ENCODE measurements around the gene RBM46. TPM values are rescaled to one million over a fixed set of nuclear protein-coding genes. Genes with fewer than 3 reads are reported as not detected.

The RBM46 gene
- total RNA-seq, 6 experiments from 2014 or later = 0.11 to 0.15 TPM; not detected in 4

DNA sequence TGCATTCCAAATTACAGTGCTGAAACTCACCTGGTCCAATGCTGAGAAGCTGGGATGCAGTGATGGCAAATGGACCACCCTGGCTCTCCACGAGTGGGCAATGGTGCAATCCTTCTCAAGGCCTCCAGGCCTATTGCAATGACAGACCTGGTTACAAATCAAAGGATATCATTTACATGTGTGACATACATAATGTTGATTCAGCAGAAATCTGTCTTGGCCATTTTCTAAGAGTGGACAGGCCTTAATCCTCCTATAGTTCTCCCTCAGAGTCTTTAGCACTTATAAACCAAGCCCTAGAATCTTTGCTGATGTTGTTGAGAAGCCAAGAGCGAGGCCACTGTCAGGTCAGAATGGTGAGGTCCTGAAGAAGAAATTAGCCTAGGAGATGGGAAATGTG, 20.2 kb upstream of the RBM46 start:
- TF ChIP-seq POLR2A (IDR thresholded peaks at IDR 0.05) = no peak
- no peak for TF ChIP-seq CTCF (IDR thresholded peaks at IDR 0.05)
- WGBS (ENCODE audit: insufficient coverage, low coverage, low lambda C conversion rate, missing lambda C conversion rate) = 65% methylated on average over 2 of the region's 2 CpGs
- no peaks in the 10 kb centered on the region for H3K4me1 ChIP-seq

GRCh38 chr4:154778264-154778663, 2.8 kb upstream of the RBM46 start:
- H3K4me1 ChIP-seq = no peaks in the 10 kb centered on the region
- DNase-seq = no peak
- no peaks in the 10 kb centered on the region for H3K36me3 ChIP-seq
- ATAC-seq = no peak
- intact Hi-C loops (cut with DNase I) = loop anchor here (10.0 kb wide), 1 partner anchor 133 kb away; no protein-coding TSS in a partner anchor
- H3K4me3 ChIP-seq = no peak overlapping the region
- no peaks in the 10 kb centered on the region for H3K9me3 ChIP-seq
- 81% methylated on average over 1 of the region's 1 CpG for WGBS (ENCODE audit: insufficient coverage, low coverage, low lambda C conversion rate, missing lambda C conversion rate)
- TF ChIP-seq POLR2A (IDR thresholded peaks at IDR 0.05) (no peak), CTCF (IDR thresholded peaks at IDR 0.05) (no peak)
- no peak overlapping the region for H3K27ac ChIP-seq
- no peaks in the 10 kb centered on the region for H3K27me3 ChIP-seq

More for the DNA sequence above, 20.2 kb upstream of the RBM46 start:
- Histone ChIP-seq H3K27ac (no peak overlapping the region), H3K36me3 (no peaks in the 10 kb centered on the region), H3K27me3 (no peaks in the 10 kb centered on the region), H3K9me3 (no peaks in the 10 kb centered on the region), H3K4me3 (no peak overlapping the region)
- intact Hi-C loops (cut with DNase I) = no loop called here
- ATAC-seq (no peak), DNase-seq (no peak)

- Histone ChIP-seq H3K27me3 (no peaks in the 10 kb centered on the region), H3K4me1 (no peaks in the 10 kb centered on the region), H3K27ac (no peak overlapping the region), H3K36me3 (no peaks in the 10 kb centered on the region), H3K4me3 (no peak overlapping the region), H3K9me3 (no peaks in the 10 kb centered on the region)
- peak; percentile 72 to 79 (median 77) for ATAC-seq
- 15% methylated on average over 3 of the region's 3 CpGs for WGBS (ENCODE audit: insufficient coverage, low coverage, low lambda C conversion rate, missing lambda C conversion rate)
- DNase-seq = no peak
- intact Hi-C loops (cut with DNase I) = loop anchor here (10.0 kb wide), 1 partner anchor 135 kb away; no protein-coding TSS in a partner anchor
- TF ChIP-seq CTCF (IDR thresholded peaks at IDR 0.05) (peak; percentile 59 to 69 (median 64)), POLR2A (IDR thresholded peaks at IDR 0.05) (no peak)
Observed at GRCh38 chr4:154779362-154779947, 1.6 kb upstream of the RBM46 start.

DNA sequence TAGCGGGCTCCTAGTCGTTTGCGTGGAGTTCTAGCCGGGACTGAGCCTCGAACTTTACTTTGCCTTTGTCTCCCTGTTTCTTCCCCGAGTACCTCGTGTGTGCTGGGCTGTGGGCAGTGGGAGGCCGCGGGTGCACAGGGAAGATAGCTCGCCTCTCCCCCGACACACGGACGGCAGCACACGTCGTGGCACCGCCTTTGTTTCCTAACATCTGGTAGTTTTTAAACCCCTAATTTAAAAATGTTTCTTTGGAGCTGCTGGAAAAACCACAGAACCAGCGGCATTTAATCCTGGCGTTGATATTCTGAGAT, 866 bp downstream of the RBM46 start:
- Histone ChIP-seq H3K4me1 (no peaks in the 10 kb centered on the region), H3K9me3 (no peaks in the 10 kb centered on the region), H3K36me3 (no peaks in the 10 kb centered on the region), H3K27me3 (no peaks in the 10 kb centered on the region), H3K4me3 (no peak overlapping the region), H3K27ac (no peak overlapping the region)
- no peak for TF ChIP-seq POLR2A (IDR thresholded peaks at IDR 0.05)
- TF ChIP-seq CTCF (IDR thresholded peaks at IDR 0.05) = no peak
- WGBS (ENCODE audit: insufficient coverage, low coverage, low lambda C conversion rate, missing lambda C conversion rate) = 82% methylated on average over 18 of the region's 18 CpGs
- intact Hi-C loops (cut with DNase I) = no loop called here
- no peak for DNase-seq
- no peak for ATAC-seq

All from right lobe of liver (tissue), 6 donors.